Heart left ventricle (tissue), 13 donors: ENCODE data around the gene MAP4K2.

Source experiments
- POLR2A ChIP-seq, 2 donors: fragments of 450-650 bp; IDR thresholded peaks; one replicate each; pipeline ENCODE4 v1.6.1; 2017; ENCODE audit warnings: antibody characterized with exemption in 2 of 2, mild to moderate bottlenecking in 2 of 2, moderate library complexity in 2 of 2
- TF ChIP-seq, protein P1 (sequence below), 12 donors: fragments of 200-600 bp; sonication (generic) in 4 of 12; IDR thresholded peaks; one replicate each; pipeline versions ENCODE4 v1.5.0 to v1.8.0; 2018 to 2022; ENCODE audit warnings: antibody characterized with exemption in 12 of 12, mild to moderate bottlenecking in 5 of 12
- donor health status: ischemic (EF 13 %, LVEDD 7.1; RV severe dilation, severe dysfunction).
- donor health status: DM: no; HTN: yes; CAD: no.
- donor health status: DM: no; HTN: no; CAD: no.
- donor health status: ischemic (EF 25% LVEDD 6.9; RV normal size, moderate dysfunction).
- donor health status: ischemic (EF 25% LVEDD 5.7; RV mildly dilated, moderate dysfunction).
- donor health status: ischemic (EF 35%, LVEDD 5.7; RV mildly dilated, moderate dysfunction).
- donor health status: nonischemic (EF 11% LVEDD 7.7; RV severe dilation, severe dysfunction).
- donor health status: DM: yes; HTN: yes; CAD: no.
- donor health status: PGD.
- donor health status: ischemic (EF 29% LVEDD 5.4; RV normal size, mild dysfunction).
- donor health status: nonischemic (EF 23%, LVEDD 6.1; RV moderate dilation, normal function).

DNA sequence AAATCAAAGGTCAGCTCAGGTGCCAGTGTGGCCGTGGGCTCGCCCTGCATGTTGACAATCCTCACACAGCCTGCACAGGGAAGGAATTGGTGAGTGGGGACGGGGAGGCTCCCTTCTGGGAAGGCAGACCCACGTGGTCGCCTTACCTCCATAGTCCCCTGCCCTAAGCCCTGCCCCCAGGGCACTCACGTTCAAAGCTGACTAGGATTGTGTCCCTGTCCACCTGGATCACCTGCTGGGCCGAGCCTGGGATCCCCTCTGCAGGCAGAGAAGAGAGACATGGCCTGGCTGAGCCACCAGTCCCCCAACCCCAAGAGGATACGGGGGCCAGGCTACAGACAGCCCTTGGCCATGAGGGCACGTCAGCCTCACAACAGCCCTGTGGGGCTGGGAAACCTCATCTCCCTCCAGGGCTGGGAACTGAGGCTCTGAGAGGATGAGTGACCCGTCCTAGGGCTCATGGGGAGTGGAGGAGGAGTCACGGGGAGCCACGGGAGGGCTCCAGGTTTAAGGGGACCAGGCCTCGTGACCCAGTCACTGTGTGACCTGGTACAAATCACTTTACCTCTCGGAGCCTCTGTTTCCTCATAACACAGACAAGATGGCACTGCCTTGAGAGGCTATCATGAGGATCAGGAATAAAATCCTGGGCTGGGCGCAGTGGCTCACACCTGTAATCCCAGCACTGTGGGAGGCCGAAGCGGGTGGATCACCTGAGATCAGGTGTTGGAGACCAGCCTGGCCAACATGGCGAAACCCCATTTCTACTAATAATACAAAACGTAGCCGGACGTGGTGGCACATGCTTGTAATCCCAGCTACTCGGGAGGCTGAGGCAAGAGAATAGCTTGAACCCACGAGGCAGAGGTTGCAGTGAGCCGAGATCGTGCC is 12.6 kb downstream of the MAP4K2 start:
- TF ChIP-seq, protein P1, sequence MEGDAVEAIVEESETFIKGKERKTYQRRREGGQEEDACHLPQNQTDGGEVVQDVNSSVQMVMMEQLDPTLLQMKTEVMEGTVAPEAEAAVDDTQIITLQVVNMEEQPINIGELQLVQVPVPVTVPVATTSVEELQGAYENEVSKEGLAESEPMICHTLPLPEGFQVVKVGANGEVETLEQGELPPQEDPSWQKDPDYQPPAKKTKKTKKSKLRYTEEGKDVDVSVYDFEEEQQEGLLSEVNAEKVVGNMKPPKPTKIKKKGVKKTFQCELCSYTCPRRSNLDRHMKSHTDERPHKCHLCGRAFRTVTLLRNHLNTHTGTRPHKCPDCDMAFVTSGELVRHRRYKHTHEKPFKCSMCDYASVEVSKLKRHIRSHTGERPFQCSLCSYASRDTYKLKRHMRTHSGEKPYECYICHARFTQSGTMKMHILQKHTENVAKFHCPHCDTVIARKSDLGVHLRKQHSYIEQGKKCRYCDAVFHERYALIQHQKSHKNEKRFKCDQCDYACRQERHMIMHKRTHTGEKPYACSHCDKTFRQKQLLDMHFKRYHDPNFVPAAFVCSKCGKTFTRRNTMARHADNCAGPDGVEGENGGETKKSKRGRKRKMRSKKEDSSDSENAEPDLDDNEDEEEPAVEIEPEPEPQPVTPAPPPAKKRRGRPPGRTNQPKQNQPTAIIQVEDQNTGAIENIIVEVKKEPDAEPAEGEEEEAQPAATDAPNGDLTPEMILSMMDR (IDR thresholded peaks at IDR 0.05), result no peak
- no peak for TF ChIP-seq POLR2A (IDR thresholded peaks at IDR 0.05)
